SK-N-SH (cell line): ENCODE results near the gene INHBA. TPM values are rescaled to one million over a fixed set of nuclear protein-coding genes. Genes with fewer than 3 reads are reported as not detected.
A peak's percentile ranks its signal among the peaks of the same experiment; 100 is the strongest.

Source experiments
- CTCF ChIA-PET: fragments of 300-600, 350-600 bp; formaldehyde crosslinking; extraction: SDS; loops from one replicate; lab custom pipeline; 2021; lab: Yijun Ruan, JAX
- POLR2A ChIA-PET: fragments of 350-600 bp; sonication (Branson Sonifier 250); formaldehyde crosslinking; extraction: SDS; loops from one replicate; lab custom pipeline; 2020; ENCODE audit warnings: antibody characterized with exemption, inconsistent platforms; lab: Yijun Ruan, JAX
- DNase-seq: peaks from one replicate; pipeline ENCODE4 v3.0.0; 2012
- H2AFZ ChIP-seq: fragments of 200-600 bp; sonication (generic); 2 replicates; pipeline ENCODE4 v1.8.1; 2016; ENCODE audit warnings: antibody characterized with exemption, mild to moderate bottlenecking, low read depth
- H3F3A ChIP-seq: fragments of 200-600 bp; sonication (generic); replicated peaks from 2 replicates; pipeline ENCODE3; 2016; ENCODE audit warnings: antibody characterized with exemption, mild to moderate bottlenecking; ENCODE audit not compliant: insufficient read depth
- H3K27ac ChIP-seq, 2 experiments: fragments of 200-500 bp in 1 of 2; fragments of 200-600 bp in 1 of 2; sonication (Bioruptor generic) in 1 of 2; sonication (generic), shearing (Covaris generic) in 1 of 2; 2 replicates each; pipeline versions ENCODE4 v1.5.1 to v1.6.1; 2014 to 2016; ENCODE audit warnings: low read depth in 2 of 2, inconsistent platforms in 1 of 2, low read length in 1 of 2, mild to moderate bottlenecking in 1 of 2, mixed read lengths in 1 of 2
- H3K27me3 ChIP-seq: fragments of 200-600 bp; sonication (generic), shearing (Covaris generic); 2 replicates; pipeline ENCODE4 v1.6.1; 2016; ENCODE audit warnings: mixed run types; ENCODE audit not compliant: insufficient read depth
- H3K36me3 ChIP-seq, 2 experiments: fragments of 200-500 bp in 1 of 2; fragments of 200-600 bp in 1 of 2; sonication (Bioruptor generic) in 1 of 2; sonication (generic) in 1 of 2; replicated peaks in 1 of 2; 2 replicates each; pipeline versions ENCODE3 to v1.5.1; 2014 to 2016; ENCODE audit warnings: low read length in 1 of 2, mild to moderate bottlenecking in 1 of 2; ENCODE audit not compliant: insufficient read depth in 2 of 2, control insufficient read depth in 1 of 2
- H3K4me1 ChIP-seq, 2 experiments: fragments of 200-500 bp in 1 of 2; fragments of 200-600 bp in 1 of 2; sonication (Bioruptor generic) in 1 of 2; sonication (generic), shearing (Covaris generic) in 1 of 2; 2 replicates each; pipeline versions ENCODE4 v1.5.1 to v1.6.1; 2014 to 2016; ENCODE audit warnings: low read depth in 1 of 2, low read length in 1 of 2, mixed run types in 1 of 2; ENCODE audit not compliant: insufficient read depth in 2 of 2, control insufficient read depth in 1 of 2
- H3K4me2 ChIP-seq: fragments of 200-600 bp; sonication (generic), shearing (Covaris generic); 2 replicates; pipeline ENCODE4 v1.6.1; 2017; ENCODE audit warnings: mixed run types
- H3K4me3 ChIP-seq, 2 experiments: fragments of 200-500 bp in 1 of 2; fragments of 200-600 bp in 1 of 2; sonication (Bioruptor generic) in 1 of 2; sonication (generic), shearing (Covaris generic) in 1 of 2; 2 replicates each; pipeline versions ENCODE4 v1.5.1 to v1.8.1; 2014 to 2016; ENCODE audit warnings: low read depth in 2 of 2, inconsistent platforms in 1 of 2, low read length in 1 of 2, mild to moderate bottlenecking in 1 of 2, mixed read lengths in 1 of 2, moderate library complexity in 1 of 2
- H3K79me2 ChIP-seq: fragments of 200-600 bp; sonication (generic); 2 replicates; pipeline ENCODE4 v1.8.1; 2017; ENCODE audit warnings: mild to moderate bottlenecking; ENCODE audit not compliant: insufficient read depth
- H3K9ac ChIP-seq: fragments of 200-600 bp; sonication (generic); 2 replicates; pipeline ENCODE4 v1.6.1; 2017; ENCODE audit warnings: mixed run types
- H3K9me2 ChIP-seq: fragments of 200-600 bp; sonication (generic); 2 replicates; pipeline ENCODE4 v1.6.1; 2017; ENCODE audit warnings: mixed run types
- H3K9me3 ChIP-seq: fragments of 200-600 bp; sonication (generic); 2 replicates; pipeline ENCODE4 v1.6.1; 2017; ENCODE audit warnings: mixed run types, mild to moderate bottlenecking, moderate library complexity
- H4K20me1 ChIP-seq: fragments of 200-600 bp; sonication (generic); 2 replicates; pipeline ENCODE4 v1.6.1; 2017; ENCODE audit warnings: mild to moderate bottlenecking, mixed run types; ENCODE audit not compliant: insufficient read depth
- ELF1 ChIP-seq: IDR thresholded peaks from 2 replicates; pipeline ENCODE4 v1.4.0; 2012
- EZH2phosphoT487 ChIP-seq: fragments of 200-600 bp; sonication (generic); IDR thresholded peaks from 2 replicates; pipeline ENCODE4 v1.6.1; 2017; ENCODE audit warnings: low read depth, mixed run types, mild to moderate bottlenecking, antibody characterized with exemption, moderate library complexity, borderline replicate concordance
- IRF3 ChIP-seq: fragments of 150-350 bp; IDR thresholded peaks from 2 replicates; pipeline ENCODE4 v1.6.1; 2016; ENCODE audit warnings: mild to moderate bottlenecking, low read depth, low read length
- MXI1 ChIP-seq: IDR thresholded peaks from 2 replicates; pipeline ENCODE4 v1.6.1; 2012; ENCODE audit warnings: mild to moderate bottlenecking, low read depth, low read length, improper control_type of control experiment
- NFIC ChIP-seq: IDR thresholded peaks from 2 replicates; pipeline ENCODE4 v1.4.0; 2012; ENCODE audit warnings: borderline replicate concordance
- NRF1 ChIP-seq: IDR thresholded peaks from 2 replicates; pipeline ENCODE4 v1.6.1; 2012; ENCODE audit warnings: low read depth, mild to moderate bottlenecking, low read length
- PBX3 ChIP-seq: IDR thresholded peaks from 2 replicates; pipeline ENCODE4; 2012
- POLR2AphosphoS5 ChIP-seq: IDR thresholded peaks from 2 replicates; pipeline ENCODE4 v1.6.1; 2012; ENCODE audit warnings: low read depth, low read length
- SIN3A ChIP-seq: IDR thresholded peaks from 2 replicates; pipeline ENCODE4 v1.6.1; 2012; ENCODE audit warnings: low read depth, mild to moderate bottlenecking, low read length, moderate library complexity, borderline replicate concordance
- TCF12 ChIP-seq: IDR thresholded peaks from 2 replicates; pipeline ENCODE4 v1.4.0; 2012
- TEAD4 ChIP-seq: IDR thresholded peaks from 2 replicates; pipeline ENCODE4 v1.4.0; 2012; ENCODE audit warnings: mild to moderate bottlenecking, borderline replicate concordance; ENCODE audit not compliant: insufficient read depth
- ZBTB33 ChIP-seq: IDR thresholded peaks from 2 replicates; pipeline ENCODE4 v1.4.0; 2012; ENCODE audit warnings: low read depth, borderline replicate concordance
- WGBS: methylation state at CpG from one replicate; pipeline ENCODE4 v1.1.6; 2017; ENCODE audit warnings: low lambda C conversion rate; 5-methylcytosine and 5-hydroxymethylcytosine counted together
- polyA plus RNA-seq, 3 experiments: library from polyadenylated mRNA; depleted of rRNA; stranded (reverse); fragments of >200 nt; gene quantifications; 2 replicates each; pipeline ENCODE4 v1.2.3, GENCODE V29; 2012

INHBA gene
- polyA plus RNA-seq, 1 of the 3 experiments (the other 2 are of a cell fraction), result 81.0 TPM

- H3K9me2 ChIP-seq, result no peaks in the 10 kb centered on the region
- H3K4me1 ChIP-seq, result peaks cover 4 to 8% of the 10 kb centered on the region in 2 experiments; a peak in 2 of 4 replicates
- H3F3A ChIP-seq, result no peaks in the 10 kb centered on the region
- CTCF ChIA-PET, result interaction anchor here (0.8 to 2.5 kb wide), 3 partner anchors 40 to 78 kb away, joined by 3 to 12 read pairs (median 9); no protein-coding TSS in a partner anchor
- peak; percentile 8 for DNase-seq
- peak overlapping the region; percentile 15; the same call in 1 of the 2 replicates for H3K4me2 ChIP-seq
- H3K9ac ChIP-seq, result no peak overlapping the region
- no peaks in the 10 kb centered on the region for H3K79me2 ChIP-seq
- H3K4me3 ChIP-seq, result no peak overlapping the region
- POLR2A ChIA-PET, result interaction anchor here (0.9 kb wide), 1 partner anchor 11 kb away, joined by 3 read pairs; no protein-coding TSS in a partner anchor
- no peaks in the 10 kb centered on the region for H3K27me3 ChIP-seq
- H3K36me3 ChIP-seq, result peaks cover 0 to 4% of the 10 kb centered on the region in 2 experiments
- no peaks in the 10 kb centered on the region for H4K20me1 ChIP-seq
- TF ChIP-seq TEAD4, result no peak
- TF ChIP-seq SIN3A, result no peak
- peak; percentile 39; the same call in 1 of the 2 replicates for TF ChIP-seq PBX3
- TF ChIP-seq ZBTB33, result no peak
- peak; percentile 51; the same call in 1 of the 2 replicates for TF ChIP-seq NFIC
- TF ChIP-seq TCF12, result peak; percentile 77
- TF ChIP-seq POLR2AphosphoS5, result no peak
- no peak for TF ChIP-seq MXI1
- no peak for TF ChIP-seq NRF1
- no peak for TF ChIP-seq ELF1
- H3K27ac ChIP-seq, result peak overlapping the region; percentile 49 to 69
- peak overlapping the region; percentile 32; the same call in 1 of the 2 replicates for H2AFZ ChIP-seq
- H3K9me3 ChIP-seq, result no peaks in the 10 kb centered on the region
- 25% methylated on average over 4 of the region's 4 CpGs for WGBS
Measured at GRCh38 chr7:41656366-41656765, 46.5 kb downstream of the INHBA start.

GRCh38 chr7:41655426-41655825 is 47.5 kb downstream of the INHBA start:
- H3K4me3 ChIP-seq, result no peak overlapping the region
- peak overlapping the region in 1 of 2 experiments; percentile 49; a peak in 2 of 4 replicates for H3K27ac ChIP-seq
- no peaks in the 10 kb centered on the region for H4K20me1 ChIP-seq
- H3K9me3 ChIP-seq, result no peaks in the 10 kb centered on the region
- no peak for DNase-seq
- peaks cover 4 to 8% of the 10 kb centered on the region in 2 experiments; a peak in 2 of 4 replicates for H3K4me1 ChIP-seq
- no peak overlapping the region for H3K4me2 ChIP-seq
- H3K27me3 ChIP-seq, result no peaks in the 10 kb centered on the region
- peaks cover 0 to 4% of the 10 kb centered on the region in 2 experiments for H3K36me3 ChIP-seq
- no peaks in the 10 kb centered on the region for H3K79me2 ChIP-seq
- TF ChIP-seq NRF1, result no peak
- TF ChIP-seq IRF3, result no peak
- no peak for TF ChIP-seq EZH2phosphoT487
- TF ChIP-seq, all 33 proteins: peak for 0
- H3K9ac ChIP-seq, result no peak overlapping the region
- WGBS, result 71% methylated on average over 2 of the region's 2 CpGs
- no peaks in the 10 kb centered on the region for H3K9me2 ChIP-seq
- CTCF ChIA-PET, result interaction anchor here (0.8 to 2.5 kb wide), 6 partner anchors 13 to 77 kb away, joined by 3 to 12 read pairs (median 3); no protein-coding TSS in a partner anchor
- POLR2A ChIA-PET, result no interaction called here
- no peak overlapping the region for H2AFZ ChIP-seq
- no peaks in the 10 kb centered on the region for H3F3A ChIP-seq
